HG03571 (cell line): ENCODE data around the gene RIMKLA.

Experiments used
- ATAC-seq: cut with Tn5 transposase; IDR thresholded peaks from one replicate; pipeline ENCODE4 v1.9.1; 2021; ENCODE audit not compliant: unreplicated experiment

The RIMKLA gene

DNA sequence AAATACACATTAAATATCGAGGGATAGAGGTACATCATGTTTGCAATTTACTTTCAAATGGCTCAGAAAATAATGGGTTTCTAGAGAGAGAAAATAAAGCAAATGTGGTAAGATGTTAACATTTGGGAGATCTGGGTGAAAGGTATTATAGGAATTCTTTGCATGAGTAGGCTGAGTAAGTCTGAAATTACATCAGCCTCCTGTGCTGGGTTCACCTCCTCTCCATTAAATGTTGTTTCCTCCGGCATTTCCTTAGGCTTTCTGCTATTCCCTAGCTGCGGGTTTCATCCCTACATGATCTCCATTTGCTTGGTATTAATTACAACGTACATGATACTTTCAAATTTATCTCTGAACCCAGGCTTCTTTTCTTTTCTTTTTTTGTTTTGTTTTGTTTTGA is 43.6 kb downstream of the RIMKLA start:
- no peak for ATAC-seq

DNA sequence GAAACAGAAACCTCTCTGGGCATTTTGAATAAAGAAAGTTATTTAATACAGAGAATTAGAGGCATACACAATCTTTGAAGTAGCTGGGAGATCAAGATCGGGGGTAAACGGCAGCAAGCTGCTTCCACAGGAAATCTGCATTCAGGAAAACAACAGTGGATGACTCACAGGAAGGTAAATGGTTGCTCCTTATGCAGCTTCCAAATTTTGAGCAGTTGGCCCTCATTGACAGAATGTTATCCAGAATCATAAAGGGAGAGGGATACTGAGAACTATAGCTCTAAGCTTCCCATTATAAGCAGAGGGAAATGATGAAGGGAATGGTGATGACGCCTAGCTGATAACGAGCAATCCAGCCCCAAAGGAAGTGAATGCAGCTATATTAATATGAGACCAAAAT is 46.6 kb downstream of the RIMKLA start:
- ATAC-seq = no peak

DNA sequence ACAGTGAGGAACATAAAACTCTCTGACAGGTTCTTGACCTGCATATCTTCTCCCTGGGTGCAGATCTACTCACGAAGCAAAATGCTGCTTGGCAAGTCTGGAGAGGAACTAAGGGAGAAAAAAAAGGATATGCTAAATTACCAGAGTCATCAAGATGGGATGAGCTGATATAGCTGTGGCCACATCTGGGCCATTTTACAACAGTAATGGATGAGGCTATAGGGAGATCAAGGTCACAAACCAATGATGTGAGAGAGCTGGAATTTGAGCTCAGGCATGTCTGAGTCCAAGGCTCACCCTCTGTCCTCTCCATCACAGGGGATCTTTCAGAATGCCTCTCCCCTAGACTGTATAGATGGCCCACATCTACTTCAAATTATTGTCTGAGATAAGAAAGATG is 49.0 kb downstream of the RIMKLA start:
- ATAC-seq = no peak

DNA sequence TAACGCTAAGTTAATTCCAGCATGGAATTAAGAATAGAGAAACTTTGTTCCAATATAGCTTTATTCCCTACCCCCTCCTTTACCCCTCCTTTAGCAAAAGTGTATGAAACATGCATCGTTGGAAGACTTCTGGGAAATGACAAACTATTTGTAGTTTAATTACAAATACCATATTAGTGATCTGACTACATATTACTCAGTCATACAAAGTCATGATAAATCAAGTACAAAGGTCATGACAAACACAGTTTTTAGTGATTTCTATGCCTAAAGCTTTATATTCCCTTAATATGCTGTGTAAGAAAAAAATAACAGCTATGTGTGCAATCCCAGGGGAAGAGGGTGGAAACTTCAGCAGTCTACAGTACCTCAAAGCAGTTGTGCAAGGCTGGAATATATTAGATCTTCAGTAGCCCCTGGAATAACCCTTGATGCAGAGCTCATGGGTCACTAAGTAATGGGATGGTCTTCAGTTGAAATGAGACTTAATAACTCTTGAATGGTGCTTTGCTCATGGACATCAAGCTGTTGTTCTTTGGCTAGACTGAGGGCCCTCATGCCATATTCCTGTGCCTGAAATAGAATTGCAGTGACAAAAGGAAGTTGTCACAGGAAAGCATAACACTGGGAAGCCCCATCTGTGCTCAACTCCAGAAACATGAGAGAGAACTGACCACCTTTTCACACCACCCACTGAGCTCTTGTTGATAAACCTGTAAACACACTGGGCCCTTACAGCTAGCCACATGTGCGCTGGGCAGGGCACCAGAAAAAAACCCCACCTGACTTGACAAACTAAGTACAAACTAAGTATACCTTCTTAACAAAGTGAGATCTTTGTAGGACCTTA is 49.9 kb downstream of the RIMKLA start:
- ATAC-seq = no peak

DNA sequence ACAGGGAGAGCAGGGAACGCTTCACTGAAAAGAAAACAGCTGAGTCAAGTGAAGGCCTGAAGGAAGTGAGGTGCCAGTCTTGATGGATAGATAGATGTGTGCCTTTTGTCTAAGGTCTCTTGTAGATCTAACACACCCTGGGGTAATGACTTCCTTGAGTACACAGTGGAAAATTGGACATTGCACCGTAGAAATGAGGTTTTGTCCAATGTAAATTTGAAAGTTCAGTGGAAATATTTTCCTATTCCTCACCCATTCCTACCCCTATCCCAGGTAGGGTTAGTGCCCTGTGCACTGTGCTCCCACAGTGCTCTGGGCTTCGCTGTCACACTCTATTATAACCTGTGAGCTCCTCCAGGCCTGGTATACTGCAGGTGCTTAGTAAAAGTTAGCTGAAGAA is 50.9 kb downstream of the RIMKLA start:
- no peak for ATAC-seq

DNA sequence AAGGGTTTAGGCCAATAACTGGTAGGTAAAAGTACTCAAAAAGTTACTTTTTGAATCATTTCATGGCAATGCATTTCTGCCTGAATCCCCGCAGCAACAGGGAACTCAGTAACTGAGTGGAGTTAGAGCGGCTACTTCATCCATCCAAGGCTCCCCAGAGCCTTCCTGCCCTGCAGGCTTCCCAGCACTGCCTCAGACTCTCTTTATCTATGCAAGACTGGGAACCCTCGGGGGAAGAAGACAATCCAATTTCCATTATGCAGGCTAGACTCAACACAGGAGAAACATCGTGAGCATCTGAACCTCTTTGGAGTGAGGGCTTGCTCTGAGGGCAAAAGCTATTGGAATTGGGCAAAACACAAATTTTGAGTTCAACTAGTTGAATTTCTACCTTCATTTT is 52.1 kb downstream of the RIMKLA start:
- ATAC-seq = no peak

DNA sequence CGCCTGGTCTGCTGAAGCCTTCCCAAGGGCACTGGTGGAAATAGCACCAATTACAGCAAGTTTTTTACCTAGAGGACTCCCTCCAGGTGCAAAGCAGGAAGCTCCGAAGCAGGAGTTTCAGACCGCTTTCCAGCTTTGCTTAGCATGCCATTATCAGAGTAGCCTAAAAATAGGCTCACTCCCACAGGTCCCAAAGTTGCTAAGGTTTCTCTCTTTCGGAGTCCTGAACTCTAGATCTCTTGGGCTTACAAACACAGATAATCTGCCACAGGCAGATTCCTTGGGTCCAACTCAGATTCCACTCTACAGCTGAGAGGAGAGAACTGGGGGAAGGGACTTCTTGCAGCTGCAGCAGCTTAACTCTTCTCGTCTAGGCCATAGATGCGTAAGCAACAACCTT is 52.8 kb downstream of the RIMKLA start:
- no peak for ATAC-seq

DNA sequence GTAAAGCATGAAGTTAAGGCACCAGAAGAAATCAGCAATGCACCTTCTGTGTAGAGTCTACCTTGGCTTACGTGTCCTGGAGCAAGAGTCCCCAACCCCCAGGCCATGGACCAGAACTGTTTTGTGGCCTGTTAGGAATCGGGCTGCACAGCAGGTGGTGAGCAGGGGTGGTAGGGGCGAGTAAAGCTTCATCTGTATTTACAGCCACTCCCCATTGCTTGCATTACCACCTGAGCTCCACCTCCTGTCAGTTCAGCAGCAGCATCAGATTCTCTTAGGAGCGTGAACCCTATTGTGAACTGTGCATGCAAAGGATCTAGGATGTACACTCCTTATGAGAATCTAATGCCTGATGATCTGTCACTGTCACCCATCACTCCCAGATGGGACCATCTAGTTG is 53.7 kb downstream of the RIMKLA start:
- ATAC-seq = no peak

DNA sequence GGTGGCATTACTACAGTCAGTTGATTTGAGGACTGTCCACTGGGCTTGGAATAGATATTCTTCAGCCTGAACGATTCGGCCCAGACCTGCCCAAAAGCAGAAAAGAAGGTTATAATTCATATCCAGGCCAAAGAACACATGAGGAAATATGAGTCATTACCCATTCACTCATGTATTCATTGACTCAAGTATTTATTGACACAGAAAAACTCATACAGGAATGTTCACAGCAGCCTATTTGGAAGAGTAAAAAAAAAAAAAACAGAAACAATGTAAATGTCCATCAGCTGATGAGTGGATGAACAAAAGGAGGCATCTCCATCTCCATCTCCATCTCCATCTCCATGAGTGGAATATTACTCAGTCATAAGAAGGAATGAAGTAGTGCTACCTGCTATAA is 59.3 kb downstream of the RIMKLA start:
- no peak for ATAC-seq

DNA sequence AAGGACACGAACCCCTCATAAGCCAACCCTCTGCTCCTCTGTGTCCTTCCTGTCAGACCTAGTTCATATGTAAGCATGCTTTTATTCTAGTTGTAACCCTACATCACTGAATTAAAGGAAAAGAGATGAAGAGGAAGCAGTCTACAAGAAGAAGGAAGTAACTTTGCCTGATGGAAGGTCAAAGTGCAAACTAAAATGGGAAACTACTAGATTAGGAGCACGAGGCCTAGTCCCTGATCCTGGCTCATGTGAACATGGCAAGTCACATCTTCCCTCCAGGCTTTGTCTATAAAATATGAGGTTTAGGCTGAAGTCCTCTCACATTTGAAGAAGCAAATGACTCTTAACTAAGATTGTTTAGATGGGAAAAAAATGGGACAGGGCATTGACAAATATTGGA is 62.1 kb downstream of the RIMKLA start:
- no peak for ATAC-seq

DNA sequence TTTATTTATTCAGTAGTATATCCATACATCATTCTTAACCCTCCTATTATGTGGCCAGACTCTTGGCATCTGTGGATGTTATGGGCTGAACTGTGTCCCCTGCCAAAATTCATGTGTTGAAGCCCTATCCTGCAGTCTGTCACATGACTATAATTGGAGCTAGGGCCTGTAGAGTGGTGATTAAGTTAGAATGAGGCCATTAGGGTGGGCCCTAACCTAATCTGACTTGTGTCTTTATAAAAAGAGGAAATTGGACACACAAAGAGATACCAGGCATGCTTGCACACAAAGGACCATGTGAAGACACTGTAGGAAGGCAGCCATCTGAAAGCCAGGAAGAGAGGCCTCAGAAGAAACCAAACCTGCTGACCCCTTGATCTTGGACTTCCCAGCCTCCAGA is 68.7 kb downstream of the RIMKLA start:
- no peak for ATAC-seq

DNA sequence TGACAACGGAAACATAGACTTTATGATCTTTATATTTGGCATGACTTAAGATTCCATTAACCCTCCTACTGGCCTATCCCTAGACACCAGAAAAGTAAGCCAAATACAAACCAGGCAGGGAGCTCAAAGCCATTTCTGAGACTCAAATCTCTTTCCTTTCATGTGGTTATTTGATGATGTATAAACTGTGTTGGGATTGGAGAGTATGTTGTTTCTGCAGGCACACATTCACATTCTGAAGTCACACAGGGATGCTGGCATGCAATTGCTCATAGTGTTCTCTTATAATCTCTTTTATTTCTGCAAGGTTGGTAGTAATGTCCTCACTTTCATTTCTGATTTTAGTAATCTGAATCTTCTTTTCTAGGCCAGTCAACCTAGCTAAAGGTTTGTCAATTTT is 69.5 kb downstream of the RIMKLA start:
- no peak for ATAC-seq

DNA sequence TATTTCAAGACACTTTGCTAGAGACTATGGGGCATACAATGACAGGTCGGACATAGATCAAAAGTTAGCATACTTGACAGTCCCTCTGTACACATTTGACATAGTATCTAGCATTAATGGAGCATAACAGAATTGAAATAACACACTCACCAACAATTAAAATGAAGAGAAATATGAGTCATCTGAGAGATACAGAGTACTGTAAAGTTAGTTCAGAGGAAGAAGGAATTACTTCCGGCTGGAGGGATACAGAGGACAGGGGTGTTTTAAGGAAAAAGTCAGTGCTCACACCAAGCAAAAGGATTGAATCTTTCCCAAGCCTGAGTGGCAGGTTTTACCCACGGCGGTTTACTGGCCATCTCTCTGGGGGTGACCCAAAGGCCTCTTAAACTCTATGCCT is 72.8 kb downstream of the RIMKLA start:
- ATAC-seq = no peak

DNA sequence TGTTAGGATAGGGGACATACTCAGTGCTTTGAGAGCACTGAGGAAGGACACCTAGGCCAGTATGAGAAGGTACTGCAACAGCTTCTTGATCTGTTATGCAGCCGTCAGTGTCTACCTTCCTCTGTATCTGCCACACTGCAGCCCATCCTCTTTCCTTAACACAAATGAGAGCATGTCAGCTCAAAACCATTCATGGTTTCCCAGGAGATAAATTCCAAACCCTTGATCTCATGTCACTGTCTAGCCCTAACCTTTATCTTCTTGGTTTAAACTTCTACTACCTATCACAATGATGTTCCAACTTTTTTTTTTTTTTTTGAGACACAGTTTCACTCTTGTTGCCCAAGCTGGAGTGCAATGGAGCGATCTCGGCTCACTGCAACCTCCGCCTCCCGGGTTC is 73.8 kb downstream of the RIMKLA start:
- ATAC-seq = no peak

DNA sequence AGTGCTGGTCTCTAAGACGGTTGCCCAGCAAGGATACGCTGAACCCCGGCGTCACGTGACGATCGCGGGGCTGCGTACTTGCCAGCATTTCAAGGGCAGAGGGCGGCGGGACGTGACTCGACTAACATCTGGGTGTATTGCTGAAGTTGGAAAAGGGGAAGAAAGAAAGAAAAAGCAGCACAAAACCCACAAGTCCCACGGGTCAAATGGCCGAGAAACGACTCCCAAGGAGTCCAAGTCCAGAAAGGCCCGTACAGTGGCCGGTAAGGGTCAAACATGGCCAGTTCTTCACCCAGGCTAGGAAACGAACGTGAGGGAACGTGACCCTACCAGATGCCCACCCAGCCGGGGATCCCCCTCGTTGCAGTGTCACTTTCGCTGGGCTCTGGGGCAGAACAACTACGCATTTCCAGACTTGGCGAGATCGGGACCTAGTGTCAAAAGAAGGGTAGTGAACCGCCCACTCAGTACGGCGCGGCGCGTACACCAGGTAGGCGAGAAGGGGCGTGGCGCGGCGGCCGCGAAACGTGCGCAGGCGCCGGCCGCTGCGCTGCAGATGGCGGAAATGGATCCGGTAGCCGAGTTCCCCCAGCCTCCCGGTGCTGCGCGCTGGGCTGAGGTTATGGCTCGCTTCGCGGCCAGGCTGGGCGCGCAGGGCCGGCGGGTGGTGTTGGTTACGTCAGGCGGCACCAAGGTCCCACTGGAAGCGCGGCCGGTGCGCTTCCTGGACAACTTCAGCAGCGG is 75.6 kb downstream of the RIMKLA start, which contains the start of the genes PPCS and ZMYND12:
Gene PPCS (plus strand): TSS at position 534 of the 744 bp plus-strand sequence. CDS start 23 bp downstream, at position 557.
Gene ZMYND12 (minus strand): TSS at position 13 of the 744 bp plus-strand sequence. CDS start 25 bp downstream, outside the sequence.
- ATAC-seq = peak; percentile 73

DNA sequence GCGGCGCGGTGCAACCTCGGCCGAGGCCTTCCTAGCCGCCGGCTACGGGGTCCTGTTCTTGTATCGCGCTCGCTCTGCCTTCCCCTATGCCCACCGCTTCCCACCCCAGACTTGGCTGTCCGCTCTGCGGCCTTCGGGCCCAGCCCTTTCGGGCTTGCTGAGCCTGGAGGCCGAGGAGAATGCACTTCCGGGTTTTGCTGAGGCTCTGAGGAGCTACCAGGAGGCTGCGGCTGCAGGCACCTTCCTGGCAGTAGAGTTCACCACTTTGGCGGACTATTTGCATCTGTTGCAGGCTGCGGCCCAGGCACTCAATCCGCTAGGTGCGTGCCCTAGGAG is 76.1 kb downstream of the RIMKLA start:
- peak; percentile 55 for ATAC-seq

DNA sequence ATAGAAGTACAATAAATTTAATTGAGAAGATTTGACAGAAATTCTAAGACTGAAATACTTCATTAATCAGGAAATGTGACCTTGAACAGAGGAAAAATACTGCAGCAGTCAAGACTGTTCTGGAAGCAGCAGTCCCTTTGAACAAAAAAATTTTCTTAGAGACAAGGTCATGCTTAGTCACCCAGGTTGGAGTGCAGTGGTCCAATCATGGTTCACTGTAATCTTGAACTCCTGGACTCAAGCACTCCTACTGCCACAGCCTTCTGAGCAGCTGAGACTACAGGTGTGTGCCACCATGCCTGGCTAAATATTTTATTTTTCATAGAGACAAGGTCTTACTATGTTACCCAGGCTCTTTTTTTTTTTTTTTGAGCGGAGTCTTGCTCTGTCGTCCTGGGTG is 80.6 kb downstream of the RIMKLA start:
- ATAC-seq = no peak

DNA sequence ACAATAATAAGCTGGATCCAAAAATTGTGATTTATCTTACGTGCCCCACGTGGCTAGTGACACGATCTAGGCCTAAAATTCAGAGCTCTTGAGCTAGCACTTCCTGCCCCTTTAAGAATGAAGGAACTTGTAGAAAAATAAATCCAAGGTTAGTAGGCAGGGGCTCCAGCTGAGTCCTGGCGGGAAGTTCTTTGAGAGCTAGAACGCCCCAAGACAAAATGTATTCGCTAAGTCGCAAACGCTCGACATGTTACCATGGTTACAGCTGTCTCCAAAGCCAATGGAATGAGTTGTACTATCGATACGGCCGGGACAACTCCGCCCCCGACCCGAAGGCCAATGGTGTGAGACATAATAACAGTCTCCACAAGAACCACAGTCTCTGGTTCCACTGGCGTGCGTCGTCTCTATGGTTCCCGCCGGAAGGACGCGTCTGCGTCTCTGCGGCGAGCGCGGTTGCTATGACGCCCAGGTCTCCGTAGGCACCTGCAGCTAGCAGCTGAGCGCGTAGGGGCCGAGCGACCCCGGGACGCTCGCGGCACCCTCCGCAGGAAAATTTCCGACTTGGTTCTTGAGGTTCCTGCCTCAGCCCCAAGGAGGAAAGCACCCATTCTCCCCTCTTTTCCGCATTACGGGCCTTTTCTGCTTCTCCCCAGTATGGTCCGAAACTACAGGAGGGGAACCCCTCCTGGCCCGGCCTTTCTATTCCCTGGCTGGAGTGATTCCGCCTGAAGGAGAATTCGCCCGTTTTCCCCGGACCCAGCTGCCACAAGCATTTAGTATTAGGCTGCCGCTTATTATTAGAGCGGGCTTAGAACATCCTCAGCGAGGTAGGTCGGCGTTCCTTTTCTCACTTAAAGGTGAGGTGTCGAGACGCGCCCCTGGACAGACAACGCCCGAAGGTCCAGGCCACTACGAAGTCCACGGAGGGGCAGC is 82.5 kb downstream of the RIMKLA start, which contains the start of gene CCDC30:
Gene CCDC30 (plus strand): TSS at position 459 of the 936 bp plus-strand sequence. CDS start 17,266 bp downstream, outside the sequence.
- ATAC-seq = peak; percentile 98

DNA sequence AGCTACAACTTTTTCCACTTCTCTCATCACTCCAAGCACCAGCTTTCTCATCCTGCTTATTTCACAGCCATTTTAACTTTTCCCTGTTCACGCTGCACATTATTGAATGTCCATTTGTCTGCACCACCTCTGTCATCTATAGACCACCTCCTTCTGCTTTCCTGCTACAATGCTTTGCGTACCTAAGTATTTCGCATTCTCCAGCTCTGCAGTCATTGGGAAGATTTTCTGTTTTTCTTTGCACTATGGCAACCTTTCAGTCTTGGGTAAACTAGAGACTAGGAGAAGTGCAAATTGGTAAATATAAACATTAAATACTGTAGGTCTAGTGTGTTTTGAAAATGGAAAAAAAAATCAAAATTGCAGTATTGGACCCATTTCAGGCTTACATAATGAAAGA is 83.3 kb downstream of the RIMKLA start:
- ATAC-seq = no peak

DNA sequence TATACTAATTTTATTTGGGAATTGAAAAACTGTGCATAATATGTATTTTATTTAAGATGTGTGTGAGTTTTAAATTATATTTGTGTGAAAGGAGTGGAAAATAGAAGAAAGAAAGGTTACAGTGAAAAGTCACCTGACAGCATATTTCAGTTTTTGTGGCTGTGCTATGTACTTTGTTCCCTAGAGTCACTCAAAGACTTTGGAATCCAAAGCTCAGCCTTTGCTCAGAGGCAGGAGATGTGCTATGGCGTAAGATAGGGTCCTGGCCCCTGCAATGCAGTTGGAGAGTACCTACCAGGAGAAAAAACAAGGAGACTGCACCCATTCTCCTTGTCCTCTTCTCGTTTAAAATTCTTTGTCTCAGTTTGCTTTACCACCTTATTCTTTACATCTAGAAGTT is 85.4 kb downstream of the RIMKLA start:
- ATAC-seq = no peak

DNA sequence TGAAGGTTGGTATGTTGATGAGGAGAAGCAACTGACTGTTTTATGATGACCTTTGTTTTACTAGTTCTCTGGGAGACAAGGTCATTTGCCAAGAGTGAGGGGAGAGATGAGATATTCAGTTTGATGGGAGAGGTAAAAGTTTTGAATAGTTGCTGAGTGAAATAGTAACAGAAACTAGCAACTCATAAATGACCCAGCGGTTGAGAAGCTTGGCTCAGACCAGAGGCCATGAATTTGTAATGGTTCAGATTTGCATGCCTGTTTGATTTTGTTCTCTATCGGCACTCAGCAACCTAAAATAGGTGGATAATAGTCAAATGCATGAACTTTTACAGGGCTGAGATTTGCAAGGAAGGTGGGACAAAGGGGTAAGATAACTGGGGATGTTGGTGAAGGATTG is 89.1 kb downstream of the RIMKLA start:
- no peak for ATAC-seq
